Measurements from ENCODE around the gene HPCAL4.

GRCh38 chr1:39640861-39641260 is 50.4 kb downstream of the HPCAL4 start:
- TF ChIP-seq CTCF (IDR thresholded peaks at IDR 0.05) (no peak), POLR2AphosphoS5 (IDR thresholded peaks at IDR 0.05; ENCODE audit: insufficient read depth in 1 of 2, low read depth in 1 of 2) (no peak), POLR2A (IDR thresholded peaks at IDR 0.05) (no peak)

Data from vagina (tissue), 2 donors.